Upper lobe of right lung (tissue), 1 donor: ENCODE data around the gene NOL9. TPM values are rescaled to one million over a fixed set of nuclear protein-coding genes. Genes with fewer than 3 reads are reported as not detected.
A peak's percentile ranks its signal among the peaks of the same experiment; 100 is the strongest.

Experiments used
- ATAC-seq: fragments of 200-7000 bp; cut with Tn5 transposase; one replicate; pipeline ENCODE4 v1.9.1; 2020; ENCODE audit warnings: mild to moderate bottlenecking, moderate library complexity
- DNase-seq: peaks from one replicate; pipeline ENCODE4 v3.0.0-alpha.2; 2020
- H3K27ac ChIP-seq: fragments of 200-600 bp; one replicate; pipeline ENCODE4 v1.8.0; 2022
- H3K27me3 ChIP-seq: fragments of 200-600 bp; one replicate; pipeline ENCODE4 v1.8.0; 2022; ENCODE audit warnings: mild to moderate bottlenecking
- H3K36me3 ChIP-seq: fragments of 200-600 bp; one replicate; pipeline ENCODE4 v1.8.0; 2022
- H3K4me1 ChIP-seq: fragments of 200-600 bp; one replicate; pipeline ENCODE4 v1.8.0; 2022
- H3K4me3 ChIP-seq: fragments of 200-600 bp; one replicate; pipeline ENCODE4 v1.8.0; 2022; ENCODE audit warnings: mild to moderate bottlenecking
- H3K9me3 ChIP-seq: fragments of 200-600 bp; one replicate; pipeline ENCODE4 v1.8.0; 2022
- CTCF ChIP-seq: fragments of 200-600 bp; IDR thresholded peaks from one replicate; pipeline ENCODE4 v1.8.0; 2022; ENCODE audit warnings: antibody characterized with exemption
- intact Hi-C: fragments of 100-400 bp; cut with DNase I; formaldehyde crosslinking; loops from one replicate; pipeline ENCODE4 v1.11.0; 2022
- total RNA-seq: library from RNA; stranded (reverse); fragmentation: NEBNext Ultra II Directional; extraction: Animal tissue kit (Norgen Biotek cat#: 25700); gene quantifications from one replicate; pipeline ENCODE4 v1.2.1, GENCODE V29; 2021
- donor health status: DM: no; HTN: yes; CAD: no; lungs with severe emphysema.

The NOL9 gene
- total RNA-seq, 1 donor from 2014 or later, result 23.6 TPM

GRCh38 chr1:6530504-6531160, 23.7 kb downstream of the NOL9 start:
- ATAC-seq, result no peak
- H3K27ac ChIP-seq, result no peak overlapping the region
- intact Hi-C loops, result no loop called here
- peaks cover 86% of the 10 kb centered on the region for H3K36me3 ChIP-seq
- H3K4me3 ChIP-seq, result no peak overlapping the region
- no peaks in the 10 kb centered on the region for H3K9me3 ChIP-seq
- H3K27me3 ChIP-seq, result no peaks in the 10 kb centered on the region
- TF ChIP-seq CTCF, result no peak
- no peaks in the 10 kb centered on the region for H3K4me1 ChIP-seq
- DNase-seq, result no peak

GRCh38 chr1:6528492-6528891, 25.8 kb downstream of the NOL9 start:
- no peaks in the 10 kb centered on the region for H3K4me1 ChIP-seq
- no peak overlapping the region for H3K4me3 ChIP-seq
- no peak for TF ChIP-seq CTCF
- no peaks in the 10 kb centered on the region for H3K9me3 ChIP-seq
- intact Hi-C loops, result no loop called here
- H3K36me3 ChIP-seq, result peaks cover 83% of the 10 kb centered on the region
- H3K27ac ChIP-seq, result no peak overlapping the region
- H3K27me3 ChIP-seq, result no peaks in the 10 kb centered on the region
- ATAC-seq, result no peak
- DNase-seq, result no peak

- intact Hi-C loops, result no loop called here
- no peak for ATAC-seq
- H3K36me3 ChIP-seq, result peaks cover 61% of the 10 kb centered on the region
- no peaks in the 10 kb centered on the region for H3K27me3 ChIP-seq
- TF ChIP-seq CTCF, result no peak
- DNase-seq, result no peak
- H3K4me3 ChIP-seq, result no peak overlapping the region
- no peaks in the 10 kb centered on the region for H3K4me1 ChIP-seq
- no peaks in the 10 kb centered on the region for H3K9me3 ChIP-seq
- H3K27ac ChIP-seq, result no peak overlapping the region
These were observed 28.0 kb downstream of the NOL9 start for GRCh38 chr1:6526316-6526715.

- H3K36me3 ChIP-seq, result peaks cover 35% of the 10 kb centered on the region
- no peaks in the 10 kb centered on the region for H3K4me1 ChIP-seq
- H3K27me3 ChIP-seq, result no peaks in the 10 kb centered on the region
- intact Hi-C loops, result no loop called here
- ATAC-seq, result peak; percentile 86
- peak; percentile 41 for TF ChIP-seq CTCF
- no peak for DNase-seq
- H3K27ac ChIP-seq, result no peak overlapping the region
- H3K9me3 ChIP-seq, result no peaks in the 10 kb centered on the region
- H3K4me3 ChIP-seq, result no peak overlapping the region
These were observed 30.7 kb downstream of the NOL9 start for GRCh38 chr1:6523566-6523965.

- Histone ChIP-seq H3K36me3 (peaks cover 19% of the 10 kb centered on the region), H3K27ac (no peak overlapping the region), H3K27me3 (no peaks in the 10 kb centered on the region), H3K4me1 (no peaks in the 10 kb centered on the region), H3K4me3 (no peak overlapping the region), H3K9me3 (no peaks in the 10 kb centered on the region)
- DNase-seq (no peak), ATAC-seq (no peak)
- intact Hi-C loops, result no loop called here
- TF ChIP-seq CTCF, result no peak
These were observed 32.8 kb downstream of the NOL9 start for GRCh38 chr1:6521536-6521935.
